ENCODE measurements around the gene DAB2IP.
"Not testable (repeated sequence)": the region's sequence is repeated elsewhere in the genome, so short reads cannot be mapped to it uniquely, and the experiment has no call there.

DAB2IP gene

DNA sequence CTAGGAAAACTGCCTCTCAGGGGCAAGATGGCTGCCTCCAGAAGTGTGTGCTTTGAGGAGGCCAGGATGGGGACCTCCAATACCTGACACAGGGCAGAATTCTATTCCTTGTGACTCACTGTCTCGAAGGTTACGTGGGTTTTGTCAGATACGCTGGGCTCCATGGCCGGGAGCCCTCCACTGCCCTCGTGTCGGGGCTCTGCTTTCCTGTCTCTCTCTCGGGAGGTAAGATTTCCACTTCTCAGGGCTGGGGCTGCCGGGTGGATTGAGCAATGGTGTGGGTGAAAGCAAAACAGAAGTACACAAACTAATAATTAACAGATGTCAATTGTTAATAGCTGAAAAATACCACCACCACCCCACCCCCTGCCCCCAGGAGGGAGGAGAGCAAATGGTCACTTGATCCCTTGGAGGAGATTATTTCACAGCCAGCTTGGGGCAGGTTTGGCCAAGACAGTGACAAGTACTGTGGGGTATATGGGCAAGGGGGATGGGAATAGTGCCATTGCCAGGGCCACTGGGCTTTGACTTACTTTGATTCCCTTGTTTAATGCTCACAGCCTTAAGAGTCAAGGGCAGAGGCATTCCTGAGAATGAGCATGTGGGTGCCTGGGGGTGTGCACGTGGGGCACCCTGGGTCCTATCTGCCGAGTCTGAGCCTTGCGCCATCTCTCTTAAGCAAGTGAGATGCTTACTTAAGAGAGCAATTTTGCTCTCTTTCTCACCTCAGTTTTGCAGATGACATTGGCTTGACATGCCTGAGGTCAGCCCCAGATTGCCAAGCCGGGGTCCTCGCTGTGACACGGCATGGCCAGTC is 28.8 kb upstream of the DAB2IP start:
- DNase-seq, result no peak
- in situ Hi-C loops (cut with MboI; ENCODE audit: low pct_unique_long_range_greater_than_20kb, low sequenced_read_pairs), result no loop called here

DNA sequence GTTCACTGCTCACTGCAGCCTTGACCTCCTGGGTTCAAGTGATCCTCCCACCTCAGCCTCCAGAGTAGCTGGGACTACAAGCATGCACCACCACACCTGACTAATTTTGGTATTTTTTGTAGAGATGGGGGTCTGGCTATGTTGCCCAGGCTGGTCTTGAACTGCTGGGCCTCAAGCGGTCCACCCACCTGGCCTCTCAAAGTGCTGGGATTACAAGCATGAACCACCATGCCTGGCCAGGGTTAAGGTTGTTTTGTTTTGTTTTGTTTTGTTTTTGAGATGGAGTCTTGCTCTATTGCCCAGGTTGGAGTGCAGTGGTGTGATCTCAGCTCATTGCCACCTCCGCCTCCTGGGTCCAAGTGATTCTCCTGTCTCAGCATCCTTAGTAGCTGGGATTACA is 28.0 kb upstream of the DAB2IP start:
- DNase-seq; in situ Hi-C loops (cut with MboI; ENCODE audit: low pct_unique_long_range_greater_than_20kb, low sequenced_read_pairs): not testable (repeated sequence)

DNA sequence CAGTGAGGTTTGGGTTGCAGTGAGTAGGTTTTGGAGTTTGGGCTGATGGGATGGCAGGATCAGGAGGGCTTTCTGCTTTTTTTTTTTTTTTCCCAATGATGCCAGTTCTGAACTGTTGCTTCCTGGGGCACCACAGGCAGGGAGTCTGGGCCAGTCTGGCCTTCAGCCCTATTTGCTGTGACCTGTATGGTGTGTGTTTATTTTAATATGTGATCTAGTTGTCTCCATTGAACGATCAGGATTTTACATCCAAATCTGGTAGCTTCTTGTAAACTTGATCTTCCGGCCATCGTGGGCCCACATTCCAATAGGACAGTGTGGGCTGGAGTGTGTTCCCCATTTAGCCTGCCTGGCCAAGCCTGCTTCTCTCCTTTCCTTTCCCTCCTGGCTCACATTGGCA is 25.8 kb upstream of the DAB2IP start:
- DNase-seq, result no peak
- in situ Hi-C loops (cut with MboI; ENCODE audit: low pct_unique_long_range_greater_than_20kb, low sequenced_read_pairs), result no loop called here

DNA sequence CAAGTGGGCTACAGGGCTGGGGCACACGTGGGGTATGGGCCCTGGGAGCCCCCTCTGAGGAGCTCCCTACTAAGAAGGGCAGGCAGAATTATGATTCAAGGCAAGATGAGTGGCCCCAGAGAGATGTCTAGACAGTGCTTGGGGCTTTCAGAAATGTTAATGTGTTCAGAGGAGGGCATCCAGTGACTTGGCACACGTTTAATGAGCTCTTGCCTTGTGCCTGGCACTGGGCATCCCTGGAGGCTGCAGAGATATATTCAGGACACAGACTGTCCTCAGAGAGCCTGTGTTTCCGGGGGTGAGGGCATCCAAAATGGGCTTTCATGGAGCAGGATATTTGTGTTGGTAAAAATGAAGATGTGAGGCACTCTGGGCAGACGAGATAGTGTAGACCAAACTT is 25.4 kb upstream of the DAB2IP start:
- no peak for DNase-seq
- in situ Hi-C loops (cut with MboI; ENCODE audit: low pct_unique_long_range_greater_than_20kb, low sequenced_read_pairs), result no loop called here

DNA sequence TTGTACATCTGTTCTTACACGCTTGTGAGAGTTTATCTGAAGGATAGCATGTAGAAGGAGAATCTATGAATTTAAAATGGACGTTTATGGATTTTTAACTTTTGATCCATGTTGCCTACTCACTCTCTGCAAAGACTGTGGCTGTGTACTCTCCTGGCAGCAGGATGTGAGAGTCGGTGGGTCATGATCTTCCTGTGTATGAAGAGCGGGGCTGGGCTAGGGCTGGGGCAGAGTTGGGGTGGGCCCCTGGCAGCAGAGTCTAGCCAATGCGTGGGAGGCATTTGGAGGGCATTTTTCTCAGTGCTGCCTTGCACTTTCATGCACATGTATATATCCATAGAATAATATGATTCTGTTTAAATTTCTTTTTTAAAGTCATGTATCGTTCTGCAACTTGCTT is 24.0 kb upstream of the DAB2IP start:
- in situ Hi-C loops (cut with MboI; ENCODE audit: low pct_unique_long_range_greater_than_20kb, low sequenced_read_pairs), result no loop called here
- no peak for DNase-seq

DNA sequence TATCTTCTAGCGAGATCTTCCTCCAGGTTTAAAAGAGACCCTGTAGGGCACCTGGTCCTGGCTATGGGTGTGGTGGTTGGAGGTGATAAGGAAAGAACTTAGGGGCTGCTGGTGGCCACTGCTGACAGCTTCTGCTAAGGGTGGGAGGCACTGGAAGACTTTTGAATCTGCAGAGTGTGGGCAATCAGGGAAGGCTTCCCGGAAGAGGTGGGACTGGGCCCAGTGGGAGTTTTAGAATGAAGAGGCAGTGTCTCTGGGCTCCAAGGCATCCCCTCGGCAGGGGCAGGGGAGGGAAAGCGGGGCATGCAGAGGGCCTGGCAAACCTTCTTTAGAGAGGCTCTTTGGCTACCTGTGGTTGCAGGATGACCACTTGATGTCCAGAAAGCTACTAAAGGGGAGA is 23.0 kb upstream of the DAB2IP start:
- in situ Hi-C loops (cut with MboI; ENCODE audit: low pct_unique_long_range_greater_than_20kb, low sequenced_read_pairs), result no loop called here
- no peak for DNase-seq

DNA sequence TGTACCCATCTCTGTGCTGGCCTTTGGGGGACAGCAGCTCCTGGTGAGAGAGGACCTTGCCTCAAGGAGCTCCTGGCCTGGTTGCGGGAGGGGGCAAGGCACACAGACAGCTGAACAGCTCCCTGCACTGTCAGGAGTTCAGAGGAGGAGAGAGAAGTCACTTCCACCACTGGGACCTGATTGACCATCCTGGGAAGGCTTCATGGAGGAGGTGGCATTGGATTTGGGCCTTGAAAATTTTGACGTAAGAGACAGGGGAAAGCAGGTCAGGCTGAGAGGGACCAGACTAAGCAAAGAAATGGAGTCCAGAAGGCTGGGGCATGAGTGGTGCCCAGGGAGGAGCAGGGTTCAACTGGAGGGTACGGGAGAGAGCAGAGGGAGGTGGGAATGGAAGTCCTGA is 20.3 kb upstream of the DAB2IP start:
- in situ Hi-C loops (cut with MboI; ENCODE audit: low pct_unique_long_range_greater_than_20kb, low sequenced_read_pairs), result no loop called here
- no peak for DNase-seq

DNA sequence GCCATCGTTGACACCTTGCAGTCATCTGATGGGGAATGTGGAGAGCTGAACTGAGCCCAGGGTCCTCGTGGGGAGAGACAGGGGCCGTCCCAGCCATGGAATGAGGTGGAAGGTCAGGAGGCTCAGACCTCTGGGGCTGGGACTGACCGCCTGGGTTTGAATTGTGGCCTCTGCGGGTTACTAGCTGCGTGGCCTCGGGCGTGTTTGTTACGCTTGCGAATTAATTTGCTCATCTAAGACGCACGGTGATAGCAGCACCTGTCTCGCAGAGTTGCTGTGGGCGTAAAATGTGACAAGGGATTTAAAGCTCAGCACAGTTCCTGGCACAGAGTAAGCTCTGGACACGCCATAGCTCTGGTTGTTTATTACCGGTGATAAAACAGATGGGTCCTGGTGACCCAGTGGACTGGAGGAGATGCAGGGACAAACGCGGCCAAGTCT is 19.4 kb upstream of the DAB2IP start:
- DNase-seq, result no peak
- in situ Hi-C loops (cut with MboI; ENCODE audit: low pct_unique_long_range_greater_than_20kb, low sequenced_read_pairs), result no loop called here

DNA sequence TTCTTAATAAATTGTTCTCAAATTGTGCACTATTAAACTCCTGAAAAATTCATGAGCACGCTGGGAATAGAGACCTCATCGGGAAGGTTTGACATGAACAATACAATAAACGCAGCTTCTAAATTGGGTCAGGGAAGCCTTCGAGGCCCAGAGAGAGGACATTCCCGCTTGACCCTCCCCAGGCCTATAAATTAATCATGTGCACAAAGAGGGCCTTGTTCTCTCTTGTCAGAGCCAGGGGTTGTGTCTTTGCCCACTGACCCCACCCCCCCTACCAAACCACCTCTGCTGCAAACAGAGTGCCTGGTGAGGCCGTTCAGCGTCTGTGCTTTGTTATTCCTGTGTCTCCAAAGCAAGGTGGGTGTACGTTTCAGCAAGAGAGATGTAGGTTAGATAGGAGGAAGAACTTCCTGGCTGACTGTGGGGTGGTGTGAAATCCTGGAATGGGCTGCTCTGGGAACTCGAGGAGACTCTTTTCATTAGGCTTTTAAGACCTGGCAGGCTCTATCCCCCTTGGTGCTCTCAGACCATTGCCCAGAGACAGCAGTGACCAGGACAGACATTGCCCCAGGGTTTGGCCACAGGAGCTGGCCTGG is 18.2 kb upstream of the DAB2IP start:
- DNase-seq, result no peak
- in situ Hi-C loops (cut with MboI; ENCODE audit: low pct_unique_long_range_greater_than_20kb, low sequenced_read_pairs), result no loop called here

DNA sequence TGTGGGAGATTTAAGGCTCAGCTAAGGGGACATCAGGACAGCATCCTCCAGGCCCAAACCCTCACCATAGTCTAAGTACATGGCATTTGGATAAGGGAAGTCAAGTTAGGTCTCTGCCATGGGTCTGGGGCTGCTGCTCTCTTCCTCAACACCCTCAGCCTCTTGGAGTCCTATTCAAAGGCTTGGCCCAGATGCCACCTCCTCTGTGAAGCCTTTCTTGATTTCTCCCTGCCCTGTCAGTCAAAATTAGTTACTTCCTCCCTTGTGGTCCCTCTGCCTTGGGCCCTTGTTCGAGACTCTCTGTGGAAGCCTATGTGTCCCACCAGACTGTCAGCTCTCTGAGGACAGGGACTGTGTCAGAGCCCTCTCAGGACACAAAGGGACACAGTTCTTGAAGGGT is 17.7 kb upstream of the DAB2IP start:
- in situ Hi-C loops (cut with MboI; ENCODE audit: low pct_unique_long_range_greater_than_20kb, low sequenced_read_pairs), result no loop called here
- DNase-seq, result no peak

DNA sequence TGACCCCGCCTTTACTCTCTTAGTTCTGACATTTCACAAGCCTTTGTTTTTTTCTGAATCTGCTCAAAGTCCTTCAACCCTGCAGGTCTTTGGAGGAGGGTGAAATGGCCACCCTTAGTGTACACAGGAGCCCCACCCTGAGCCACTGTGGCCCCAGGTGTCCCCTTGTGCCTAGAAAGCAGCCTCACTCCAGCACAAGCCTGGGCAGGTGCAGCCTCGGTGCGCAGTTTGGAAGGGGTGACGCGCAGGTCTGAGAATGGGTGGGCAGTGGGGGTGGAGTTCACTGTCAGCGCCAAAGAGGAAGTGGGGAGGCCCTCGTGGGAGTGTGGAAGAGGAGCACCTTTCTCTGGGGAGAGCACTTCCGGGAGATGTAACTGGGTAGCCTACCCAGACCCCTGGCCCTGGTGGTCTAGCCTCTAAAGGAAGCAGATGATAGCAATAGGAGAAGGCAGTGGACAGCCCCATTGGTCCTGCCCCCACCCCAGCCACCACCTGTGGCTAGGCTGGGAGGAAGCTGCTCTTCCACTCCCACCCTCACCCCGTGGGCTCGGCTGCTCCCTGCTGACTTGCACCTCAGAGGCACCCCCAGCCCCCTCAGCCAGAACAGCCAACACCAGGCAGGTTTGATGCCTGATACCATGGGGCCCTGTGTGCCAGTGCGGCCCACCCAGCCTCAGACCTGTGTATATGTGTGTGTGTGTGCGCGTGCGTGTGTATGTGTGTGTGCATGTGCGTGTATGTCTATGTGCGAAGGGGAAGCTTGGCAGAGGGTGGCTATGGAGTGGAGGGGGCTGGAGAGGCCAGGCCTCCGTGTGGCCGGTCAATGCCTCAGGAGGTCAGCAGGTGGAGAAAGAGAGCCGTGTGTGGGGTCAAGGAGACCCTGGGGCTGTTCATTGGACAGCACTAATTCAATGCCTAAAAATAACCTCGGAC is 16.8 kb upstream of the DAB2IP start:
- in situ Hi-C loops (cut with MboI; ENCODE audit: low pct_unique_long_range_greater_than_20kb, low sequenced_read_pairs), result no loop called here
- peak; percentile 80 for DNase-seq

DNA sequence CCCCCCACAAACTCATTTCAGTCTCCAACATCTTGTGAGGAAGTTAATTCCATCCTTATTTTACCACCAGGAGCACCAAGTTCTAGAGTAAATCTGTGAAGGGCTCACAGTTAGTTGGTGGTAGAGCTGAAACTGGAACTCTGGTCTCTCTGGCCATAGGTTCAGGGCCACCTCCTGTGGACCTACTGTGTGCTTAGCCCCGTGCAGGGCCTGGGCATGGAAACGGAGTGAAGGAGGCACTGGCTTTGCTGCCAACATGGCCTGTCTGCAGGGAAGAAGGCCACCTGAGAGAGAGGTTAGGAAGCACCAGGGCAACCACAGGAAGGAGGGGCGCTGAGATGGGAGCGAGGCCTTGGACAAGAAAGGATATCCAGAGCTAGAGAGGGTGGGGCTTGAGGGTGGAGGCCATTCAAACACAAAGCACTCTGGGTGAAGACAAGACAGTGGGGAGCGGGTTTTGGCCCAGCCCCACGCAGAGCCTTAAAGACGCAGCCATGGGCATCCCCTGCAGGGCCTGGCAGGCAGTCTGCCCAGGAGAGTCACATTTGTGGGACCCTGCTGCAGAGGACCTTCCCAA is 16.0 kb upstream of the DAB2IP start:
- in situ Hi-C loops (cut with MboI; ENCODE audit: low pct_unique_long_range_greater_than_20kb, low sequenced_read_pairs), result no loop called here

DNA sequence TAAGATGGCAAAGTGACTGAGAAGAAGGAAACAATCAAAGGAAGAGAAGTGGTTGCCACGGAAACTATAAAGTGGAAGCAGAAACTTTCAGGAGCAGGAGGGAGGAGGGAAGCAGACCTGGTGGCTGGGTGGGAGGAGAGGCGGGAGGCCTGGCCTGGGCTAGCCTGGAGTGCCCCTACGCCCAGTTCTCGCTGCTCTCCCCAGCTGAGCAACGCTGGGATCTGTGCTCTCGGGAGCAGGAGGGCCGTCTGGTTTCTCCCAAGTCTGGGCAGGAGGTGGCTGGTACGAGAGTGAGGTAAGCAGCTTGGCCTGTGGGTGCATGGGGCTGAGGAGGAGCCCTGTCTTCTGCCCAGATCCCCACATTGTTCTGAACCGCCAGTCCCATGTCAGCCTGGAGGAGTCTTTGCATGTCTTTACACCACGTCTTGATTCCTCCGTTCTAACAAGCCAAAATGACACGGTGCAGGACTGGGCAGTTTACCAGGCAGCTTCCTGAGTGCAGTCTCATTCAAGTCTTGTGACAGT is 15.0 kb upstream of the DAB2IP start:
- in situ Hi-C loops (cut with MboI; ENCODE audit: low pct_unique_long_range_greater_than_20kb, low sequenced_read_pairs), result no loop called here
- DNase-seq, result peak; percentile 49

More for the DNA sequence above, 16.0 kb upstream of the DAB2IP start:
- no peak for DNase-seq

DNA sequence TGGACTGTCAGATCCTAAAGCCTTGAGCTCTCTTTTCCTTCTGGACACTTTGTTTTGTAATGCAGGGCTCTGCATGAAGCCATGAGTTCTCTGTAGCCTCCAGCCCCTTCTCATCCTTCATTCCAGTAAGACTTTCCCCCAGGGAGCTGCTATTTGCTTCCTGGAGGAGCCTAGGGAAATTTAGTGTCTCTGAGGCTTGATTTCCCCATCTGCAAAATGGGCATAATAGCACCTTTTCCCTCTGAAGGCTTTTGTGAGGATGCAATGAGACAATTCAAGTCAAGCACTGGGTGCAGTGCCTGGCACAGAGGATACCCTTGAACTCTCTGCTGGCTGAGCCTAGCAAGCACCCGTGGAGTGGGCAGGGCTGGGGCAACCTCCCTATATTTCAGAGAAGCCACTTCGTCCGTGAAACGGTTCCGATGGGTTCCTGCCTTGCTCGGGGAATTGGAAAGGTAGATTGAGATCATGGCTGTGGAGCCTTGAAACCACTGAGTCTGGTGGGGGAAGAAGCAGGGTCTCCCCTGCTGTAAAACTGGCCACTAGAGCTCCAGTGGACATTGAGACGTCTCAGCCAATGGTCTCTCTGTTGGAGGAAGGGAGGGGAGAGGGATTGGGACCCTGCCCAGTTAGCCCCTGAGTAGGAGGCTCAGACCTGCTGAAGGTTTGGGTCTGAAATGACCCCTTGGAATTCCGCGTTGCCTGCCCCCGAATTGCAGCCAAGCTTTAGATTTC is 14.3 kb upstream of the DAB2IP start:
- in situ Hi-C loops (cut with MboI; ENCODE audit: low pct_unique_long_range_greater_than_20kb, low sequenced_read_pairs), result no loop called here
- no peak for DNase-seq

DNA sequence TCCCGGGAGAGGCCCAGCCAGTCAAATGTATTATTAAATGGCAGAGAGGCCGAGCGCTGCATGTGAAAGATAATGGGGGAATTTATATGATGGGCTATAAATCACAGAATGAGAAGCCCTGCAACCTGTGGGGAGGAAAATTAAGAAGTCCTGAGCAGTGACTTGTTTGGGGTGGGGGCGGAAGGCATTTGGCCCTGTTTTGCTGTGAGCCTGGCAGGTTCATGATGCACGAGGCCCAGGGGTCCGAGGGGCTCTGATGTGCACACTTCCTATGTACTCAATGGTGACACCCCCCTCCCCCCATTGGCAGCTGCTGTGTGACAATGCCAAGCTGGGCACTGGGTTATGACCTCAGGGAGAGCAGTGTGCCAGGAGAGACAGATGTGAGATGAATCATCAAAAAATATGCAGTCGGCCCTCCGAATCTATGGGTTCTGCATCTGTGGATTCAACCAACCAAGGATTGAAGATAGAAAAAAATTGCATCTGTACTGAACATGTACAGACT is 13.7 kb upstream of the DAB2IP start:
- no peak for DNase-seq
- in situ Hi-C loops (cut with MboI; ENCODE audit: low pct_unique_long_range_greater_than_20kb, low sequenced_read_pairs), result no loop called here

DNA sequence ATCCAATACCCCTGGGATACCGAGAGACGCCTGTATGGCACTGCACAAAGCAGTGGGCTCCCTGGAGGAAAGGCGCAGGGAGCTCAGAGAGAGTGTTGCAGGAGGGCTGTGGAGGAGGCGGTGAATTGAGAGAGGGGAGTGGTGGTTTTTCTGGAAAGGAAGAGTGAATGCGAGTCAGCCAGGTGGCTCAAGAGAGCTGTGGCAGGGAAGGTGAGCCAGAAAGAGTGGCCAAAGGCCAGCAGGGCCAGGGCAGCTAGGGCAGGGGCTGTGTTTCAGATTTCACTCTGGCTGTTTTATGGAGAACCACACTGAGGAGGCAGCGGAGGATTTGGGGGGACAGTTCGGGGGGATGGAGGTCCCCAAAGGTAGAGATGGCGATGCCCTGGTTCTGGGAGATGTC is 13.0 kb upstream of the DAB2IP start:
- in situ Hi-C loops (cut with MboI; ENCODE audit: low pct_unique_long_range_greater_than_20kb, low sequenced_read_pairs), result no loop called here
- no peak for DNase-seq

DNA sequence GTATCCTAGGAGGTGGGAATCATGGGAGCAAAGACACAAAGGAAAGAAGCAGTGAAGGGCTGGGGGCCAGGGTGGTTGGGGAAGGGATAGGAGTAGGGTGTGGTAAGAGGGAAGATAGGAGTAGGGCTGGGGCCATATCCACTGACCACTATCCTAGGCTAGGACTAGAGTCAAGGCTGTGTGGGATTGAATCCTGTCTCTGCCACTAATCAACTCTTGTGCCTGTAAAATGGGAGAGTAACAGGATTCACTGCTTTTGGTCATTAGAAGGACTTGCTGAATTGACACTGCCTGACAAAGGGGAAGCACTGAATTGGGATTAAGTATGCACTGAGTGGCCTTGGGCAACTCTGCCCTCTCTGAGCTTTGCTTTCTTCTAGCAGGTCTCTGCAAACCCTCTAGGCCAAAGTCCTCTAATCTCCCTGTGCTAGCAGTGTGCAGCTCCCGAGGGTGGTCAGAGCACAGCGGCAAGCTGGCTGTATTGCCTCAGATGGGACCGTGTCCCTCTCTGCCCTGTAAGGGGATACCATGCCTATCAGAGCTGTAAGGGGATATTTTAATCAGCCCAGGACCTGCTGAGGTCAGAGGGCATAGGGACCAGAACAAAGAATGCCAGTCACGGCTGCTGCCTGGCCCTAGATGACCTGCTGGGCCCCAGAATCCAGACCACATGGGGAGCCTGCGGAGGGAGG is 12.4 kb upstream of the DAB2IP start:
- in situ Hi-C loops (cut with MboI; ENCODE audit: low pct_unique_long_range_greater_than_20kb, low sequenced_read_pairs), result no loop called here
- no peak for DNase-seq

DNA sequence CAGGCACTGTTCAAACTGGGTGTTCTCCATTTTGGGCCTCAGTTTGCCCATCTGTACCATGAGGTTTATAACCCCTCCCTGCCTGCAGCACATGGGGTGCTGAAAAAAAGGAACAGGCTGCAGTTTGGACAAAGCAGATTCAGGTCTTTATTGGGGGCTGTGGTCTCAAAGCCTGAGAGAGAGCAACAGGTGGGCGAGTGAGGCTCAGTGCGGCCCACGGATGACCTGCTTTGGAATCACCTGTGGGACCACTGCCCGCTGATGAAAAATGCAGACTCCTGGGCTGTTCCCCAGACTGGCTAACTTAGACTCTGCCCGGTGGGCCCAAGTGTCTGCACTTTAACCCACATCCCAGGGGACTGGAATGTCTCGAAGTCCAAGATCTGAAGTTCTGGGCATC is 11.8 kb upstream of the DAB2IP start:
- in situ Hi-C loops (cut with MboI; ENCODE audit: low pct_unique_long_range_greater_than_20kb, low sequenced_read_pairs), result no loop called here
- DNase-seq, result no peak

All from KBM-7 (cell line).